HG03039 (cell line): Measurements from ENCODE around the gene FXYD7.
"Not testable (repeated sequence)": the region's sequence is repeated elsewhere in the genome, so short reads cannot be mapped to it uniquely, and the experiment has no call there.

ENCODE experiments used
- ATAC-seq: cut with Tn5 transposase; IDR thresholded peaks from one replicate; pipeline ENCODE4 v1.9.1; 2021; ENCODE audit warnings: mild to moderate bottlenecking, moderate library complexity; ENCODE audit not compliant: unreplicated experiment

FXYD7 gene

GRCh38 chr19:35194012-35194984, 51.2 kb downstream of the FXYD7 start:
- no peak for ATAC-seq

- ATAC-seq, result no peak
Observed at GRCh38 chr19:35195830-35196229, 52.8 kb downstream of the FXYD7 start.

GRCh38 chr19:35196861-35197260, 53.8 kb downstream of the FXYD7 start:
- ATAC-seq, result not testable (repeated sequence)

- no peak for ATAC-seq
Observed at GRCh38 chr19:35199481-35199880, 56.4 kb downstream of the FXYD7 start.

- ATAC-seq, result no peak
Observed at GRCh38 chr19:35202722-35203688, 60.0 kb downstream of the FXYD7 start.
